Left lung (tissue), 10 donors: ENCODE results near the gene NUP160. TPM values are rescaled to one million over a fixed set of nuclear protein-coding genes. Genes with fewer than 3 reads are reported as not detected.
"Not testable (repeated sequence)": the region's sequence is repeated elsewhere in the genome, so short reads cannot be mapped to it uniquely, and the experiment has no call there.

Experiments used
- ATAC-seq: fragments of 200-7000 bp; cut with Tn5 transposase; one replicate; pipeline ENCODE4 v1.9.1; 2020; ENCODE audit warnings: moderate library complexity
- DNase-seq, 4 donors: peaks; one replicate each; pipeline ENCODE4 v3.0.0-alpha.2; 2013 to 2020
- H3K27ac ChIP-seq, 2 donors: fragments of 200-600 bp; sonication (generic) in 1 of 2; one replicate each; pipeline versions ENCODE4 v1.5.0 to v1.8.0; 2020 to 2021
- H3K27me3 ChIP-seq, 2 donors: fragments of 200-600 bp; sonication (generic) in 1 of 2; one replicate each; pipeline versions ENCODE4 v1.5.0 to v1.8.0; 2020 to 2021
- H3K36me3 ChIP-seq, 2 donors: fragments of 200-600 bp; sonication (generic) in 1 of 2; one replicate each; pipeline versions ENCODE4 v1.5.0 to v1.8.0; 2020 to 2021
- H3K4me1 ChIP-seq, 2 donors: fragments of 200-600 bp; one replicate each; pipeline ENCODE4 v1.8.0; 2021
- H3K4me3 ChIP-seq, 2 donors: fragments of 200-600 bp; sonication (generic) in 1 of 2; one replicate each; pipeline versions ENCODE4 v1.5.0 to v1.8.0; 2020 to 2021; ENCODE audit warnings: mild to moderate bottlenecking in 1 of 2
- H3K9me3 ChIP-seq, 2 donors: fragments of 200-600 bp; sonication (generic) in 1 of 2; one replicate each; pipeline versions ENCODE4 v1.5.0 to v1.8.0; 2020 to 2021
- intact Hi-C, 2 donors: fragments of 100-400 bp; cut with DNase I; formaldehyde crosslinking; loops; one replicate each; pipeline versions ENCODE4 v1.11.2 to v1.14.2; 2022
- polyA plus RNA-seq, 6 donors: library from polyadenylated mRNA; unstranded; fragments of 120-200 nt; gene quantifications; one replicate each; pipeline ENCODE4 v1.2.1, GENCODE V29; 2013; ENCODE audit not compliant: insufficient read length in 6 of 6
- total RNA-seq, 2 donors: library from RNA; stranded (reverse); fragmentation: NEBNext Ultra II Directional; extraction: Animal tissue kit (Norgen Biotek cat#: 25700); gene quantifications; one replicate each; pipeline ENCODE4 v1.2.1, GENCODE V29; 2021
- TF ChIP-seq, protein P1 (sequence below), 2 donors: fragments of 200-600 bp; sonication (generic) in 1 of 2; IDR thresholded peaks; one replicate each; pipeline versions ENCODE4 v1.5.0 to v1.8.0; 2021; ENCODE audit warnings: antibody characterized with exemption in 2 of 2
- donor health status: DM: no; HTN: yes; CAD: no.
- donor health status: DM: no; HTN: no; CAD: no.

The NUP160 gene
- total and polyA plus RNA-seq, 8 donors, result 31.9 to 84.7 (median 75.6) TPM

DNA sequence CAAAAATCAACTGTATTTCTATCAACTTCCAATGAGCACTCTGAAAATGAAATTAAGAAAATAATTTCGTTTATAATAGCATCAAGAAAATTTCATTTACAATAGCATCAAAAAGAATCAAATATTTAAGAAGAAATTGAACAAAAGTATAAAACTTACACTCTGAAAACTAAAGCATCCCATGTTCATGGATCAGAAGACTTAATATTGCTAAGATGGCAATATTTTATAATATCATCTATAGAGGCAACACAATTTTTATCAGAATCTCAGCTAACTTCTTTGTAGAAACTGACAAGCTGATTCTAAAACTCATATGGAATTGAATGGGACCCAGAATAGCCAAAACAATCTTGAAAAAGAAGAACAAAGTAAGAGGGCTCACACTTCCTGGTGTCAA is 19.9 kb downstream of the NUP160 start:
- no peak overlapping the region for H3K4me3 ChIP-seq
- no peak overlapping the region for H3K27ac ChIP-seq
- no peaks in the 10 kb centered on the region for H3K27me3 ChIP-seq
- no peaks in the 10 kb centered on the region for H3K4me1 ChIP-seq
- intact Hi-C loops, result no loop called here
- TF ChIP-seq, protein P1, sequence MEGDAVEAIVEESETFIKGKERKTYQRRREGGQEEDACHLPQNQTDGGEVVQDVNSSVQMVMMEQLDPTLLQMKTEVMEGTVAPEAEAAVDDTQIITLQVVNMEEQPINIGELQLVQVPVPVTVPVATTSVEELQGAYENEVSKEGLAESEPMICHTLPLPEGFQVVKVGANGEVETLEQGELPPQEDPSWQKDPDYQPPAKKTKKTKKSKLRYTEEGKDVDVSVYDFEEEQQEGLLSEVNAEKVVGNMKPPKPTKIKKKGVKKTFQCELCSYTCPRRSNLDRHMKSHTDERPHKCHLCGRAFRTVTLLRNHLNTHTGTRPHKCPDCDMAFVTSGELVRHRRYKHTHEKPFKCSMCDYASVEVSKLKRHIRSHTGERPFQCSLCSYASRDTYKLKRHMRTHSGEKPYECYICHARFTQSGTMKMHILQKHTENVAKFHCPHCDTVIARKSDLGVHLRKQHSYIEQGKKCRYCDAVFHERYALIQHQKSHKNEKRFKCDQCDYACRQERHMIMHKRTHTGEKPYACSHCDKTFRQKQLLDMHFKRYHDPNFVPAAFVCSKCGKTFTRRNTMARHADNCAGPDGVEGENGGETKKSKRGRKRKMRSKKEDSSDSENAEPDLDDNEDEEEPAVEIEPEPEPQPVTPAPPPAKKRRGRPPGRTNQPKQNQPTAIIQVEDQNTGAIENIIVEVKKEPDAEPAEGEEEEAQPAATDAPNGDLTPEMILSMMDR (IDR thresholded peaks at IDR 0.05), result no peak
- DNase-seq, result no peak
- peaks cover 0 to 77% of the 10 kb centered on the region in 2 donors for H3K36me3 ChIP-seq
- H3K9me3 ChIP-seq, result no peaks in the 10 kb centered on the region
- no peak for ATAC-seq

DNA sequence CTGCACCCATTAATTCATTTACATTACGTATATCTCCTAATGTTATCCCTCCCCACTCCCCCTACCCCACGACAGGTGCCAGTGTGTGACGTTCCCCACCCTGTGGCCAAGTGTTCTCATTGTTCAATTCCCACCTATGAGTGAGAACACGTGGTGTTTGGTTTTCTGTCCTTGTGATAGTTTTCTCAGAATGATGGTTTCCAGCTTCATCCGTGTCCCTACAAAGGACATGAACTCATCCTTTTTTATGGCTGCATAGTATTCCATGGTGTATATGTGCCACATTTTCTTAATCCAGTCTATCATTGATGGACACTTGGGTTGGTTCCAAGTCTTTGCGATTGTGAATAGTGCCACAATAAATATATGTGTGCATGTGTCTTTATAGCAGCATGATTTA is 25.5 kb downstream of the NUP160 start:
- ATAC-seq, H3K9me3 ChIP-seq, H3K4me3 ChIP-seq, intact Hi-C loops, H3K27ac ChIP-seq, DNase-seq, H3K27me3 ChIP-seq, H3K4me1 ChIP-seq: not testable (repeated sequence)
- H3K36me3 ChIP-seq, result peaks cover 0 to 93% of the 10 kb centered on the region in 2 donors

GRCh38 chr11:47819743-47820142 is 28.4 kb downstream of the NUP160 start:
- Histone ChIP-seq H3K27me3 (no peaks in the 10 kb centered on the region), H3K9me3 (no peaks in the 10 kb centered on the region), H3K4me3 (no peak overlapping the region), H3K27ac (no peak overlapping the region), H3K4me1 (no peaks in the 10 kb centered on the region), H3K36me3 (peaks cover 0 to 96% of the 10 kb centered on the region in 2 donors)
- DNase-seq, result no peak
- no peak for ATAC-seq
- intact Hi-C loops, result no loop called here
- TF ChIP-seq, protein P1 (IDR thresholded peaks at IDR 0.05), result no peak

DNA sequence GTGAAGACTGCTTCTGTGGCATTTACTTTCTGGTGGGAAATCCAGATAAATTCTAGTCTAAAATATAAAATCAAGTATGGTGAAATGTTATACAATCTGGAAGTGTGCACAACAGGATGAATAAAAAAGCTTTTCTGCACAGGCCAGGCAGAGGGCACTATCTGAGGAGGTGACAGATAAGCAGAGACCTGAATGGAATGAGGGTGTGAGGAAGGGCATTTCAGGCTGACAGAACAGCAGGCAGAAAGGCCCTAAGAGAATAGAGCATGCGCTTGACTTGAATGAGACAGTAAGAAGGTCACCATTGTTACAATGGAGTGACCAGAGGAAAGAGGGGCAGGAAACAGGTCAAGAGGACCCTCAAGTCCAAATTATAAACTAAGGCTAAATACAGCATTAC is 47.4 kb downstream of the NUP160 start:
- H3K27me3 ChIP-seq, result no peaks in the 10 kb centered on the region
- no peak overlapping the region for H3K4me3 ChIP-seq
- DNase-seq, result no peak
- H3K9me3 ChIP-seq, result no peaks in the 10 kb centered on the region
- no peaks in the 10 kb centered on the region for H3K4me1 ChIP-seq
- no peak overlapping the region for H3K27ac ChIP-seq
- no peak for ATAC-seq
- TF ChIP-seq, protein P1 (IDR thresholded peaks at IDR 0.05), result no peak
- peaks cover 0 to 99% of the 10 kb centered on the region in 2 donors for H3K36me3 ChIP-seq
- intact Hi-C loops, result no loop called here

- TF ChIP-seq, protein P1 (IDR thresholded peaks at IDR 0.05), result no peak
- intact Hi-C loops, result no loop called here
- Histone ChIP-seq H3K4me1 (no peaks in the 10 kb centered on the region), H3K4me3 (no peak overlapping the region), H3K9me3 (no peaks in the 10 kb centered on the region), H3K27ac (no peak overlapping the region), H3K27me3 (no peaks in the 10 kb centered on the region), H3K36me3 (peaks cover 0 to 99% of the 10 kb centered on the region in 2 donors)
- no peak for ATAC-seq
- DNase-seq, result no peak
Measured at GRCh38 chr11:47797633-47798032, 50.5 kb downstream of the NUP160 start.

DNA sequence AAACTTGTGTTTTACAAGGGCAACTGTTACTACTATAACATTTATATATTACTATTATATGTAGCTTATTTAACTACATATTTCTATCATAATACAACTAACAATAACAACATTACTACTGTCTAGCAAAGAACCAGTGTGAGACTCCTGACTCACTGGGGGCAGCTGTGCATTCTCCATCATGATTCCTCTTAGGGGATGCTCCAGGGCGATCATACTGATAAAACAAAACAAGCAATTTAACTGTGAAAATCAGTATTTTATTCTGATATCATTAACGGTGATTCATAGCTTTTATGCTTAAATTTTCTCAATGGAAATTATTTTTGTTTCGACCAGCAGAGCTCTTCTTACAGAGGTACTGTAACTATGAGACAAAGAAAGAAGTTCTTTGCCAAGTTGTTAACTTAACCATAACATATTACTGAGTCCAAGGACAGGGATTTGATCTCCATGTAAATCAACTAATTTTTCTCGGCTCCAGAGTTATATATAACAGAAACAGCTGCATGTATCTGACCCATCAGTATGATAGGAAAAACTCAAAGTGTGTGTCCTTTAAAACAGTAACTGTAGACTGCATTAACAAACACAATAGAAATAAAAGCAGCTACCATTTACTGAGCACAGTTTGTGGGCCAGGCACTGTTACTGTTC is 56.2 kb downstream of the NUP160 start:
- no peaks in the 10 kb centered on the region for H3K4me1 ChIP-seq
- intact Hi-C loops, result no loop called here
- no peaks in the 10 kb centered on the region for H3K27me3 ChIP-seq
- H3K9me3 ChIP-seq, result no peaks in the 10 kb centered on the region
- no peak overlapping the region for H3K4me3 ChIP-seq
- H3K27ac ChIP-seq, result no peak overlapping the region
- no peak for DNase-seq
- TF ChIP-seq, protein P1 (IDR thresholded peaks at IDR 0.05), result no peak
- H3K36me3 ChIP-seq, result peaks cover 0 to 100% of the 10 kb centered on the region in 2 donors
- ATAC-seq, result no peak

GRCh38 chr11:47790017-47790416 is 58.1 kb downstream of the NUP160 start:
- DNase-seq, H3K27ac ChIP-seq, ATAC-seq, H3K9me3 ChIP-seq, intact Hi-C loops, H3K4me1 ChIP-seq, H3K4me3 ChIP-seq, H3K27me3 ChIP-seq: not testable (repeated sequence)
- peaks cover 0 to 100% of the 10 kb centered on the region in 2 donors for H3K36me3 ChIP-seq
